IMR-90 (cell line): ENCODE measurements around the gene OR4K17. TPM values are rescaled to one million over a fixed set of nuclear protein-coding genes. Genes with fewer than 3 reads are reported as not detected.

Experiments used
- ATAC-seq: fragments of 200-7000 bp; cut with Tn5 transposase; 2 replicates; pipeline ENCODE4 v1.9.1; 2020; ENCODE audit warnings: low read depth, mild to moderate bottlenecking, moderate library complexity
- BruUV-seq: library from RNA; stranded (reverse); fragments of 400-500 nt; replicated peaks from 2 replicates; lab custom pipeline; 2021; lab: Mats Ljungman, UMichigan
- CTCF ChIA-PET: fragments of 300-600 bp; formaldehyde crosslinking; extraction: SDS; loops from one replicate; lab custom pipeline; 2021; ENCODE audit warnings: antibody characterized with exemption; lab: Yijun Ruan, JAX
- POLR2A ChIA-PET: fragments of 300-600 bp; sonication (Branson Sonifier 250); formaldehyde crosslinking; loops from one replicate; lab custom pipeline; 2022; ENCODE audit warnings: antibody characterized with exemption; ENCODE audit not compliant: unreplicated experiment; lab: Charles Lee
- DNase-seq: peaks from one replicate; pipeline ENCODE4 v3.0.0; 2013
- H2AFZ ChIP-seq: replicated peaks from 2 replicates; pipeline ENCODE3; 2013; ENCODE audit warnings: low read length, mild to moderate bottlenecking; ENCODE audit not compliant: poor library complexity
- H2AK5ac ChIP-seq: 2 replicates; pipeline ENCODE4 v1.6.1; 2013; ENCODE audit warnings: low read depth, low read length, inconsistent platforms
- H2AK9ac ChIP-seq: replicated peaks from 2 replicates; pipeline ENCODE3; 2013; ENCODE audit warnings: mild to moderate bottlenecking, low read depth, low read length, moderate library complexity; ENCODE audit not compliant: poor library complexity
- H2BK120ac ChIP-seq: 2 replicates; pipeline ENCODE4 v1.6.1; 2013; ENCODE audit warnings: low read depth, low read length, inconsistent platforms
- H2BK15ac ChIP-seq: 3 replicates; pipeline ENCODE4 v1.6.1; 2013; ENCODE audit warnings: low read depth, low read length, inconsistent platforms
- H2BK20ac ChIP-seq: 2 replicates; pipeline ENCODE4 v1.6.1; 2013; ENCODE audit warnings: low read depth, mild to moderate bottlenecking, inconsistent platforms, low read length, moderate library complexity
- H2BK5ac ChIP-seq: 2 replicates; pipeline ENCODE4 v1.6.1; 2013; ENCODE audit warnings: mild to moderate bottlenecking, low read depth, low read length, inconsistent platforms; ENCODE audit not compliant: poor library complexity, severe bottlenecking
- H3K14ac ChIP-seq: replicated peaks from 2 replicates; pipeline ENCODE4 v1.6.1; 2013; ENCODE audit warnings: low read depth, low read length, inconsistent platforms
- H3K18ac ChIP-seq: 2 replicates; pipeline ENCODE4 v1.6.1; 2013; ENCODE audit warnings: low read depth, low read length, control low read depth
- H3K23ac ChIP-seq: 2 replicates; pipeline ENCODE4 v1.6.1; 2013; ENCODE audit warnings: low read depth, low read length, inconsistent platforms
- H3K27ac ChIP-seq: 2 replicates; pipeline ENCODE4 v1.5.1; 2013; ENCODE audit warnings: mild to moderate bottlenecking, control low read depth, low read length; ENCODE audit not compliant: insufficient read depth
- H3K27me3 ChIP-seq: 2 replicates; pipeline ENCODE4 v1.6.1; 2013; ENCODE audit warnings: low read length; ENCODE audit not compliant: control insufficient read depth, insufficient read depth
- H3K36me3 ChIP-seq: 2 replicates; pipeline ENCODE4 v1.6.1; 2013; ENCODE audit warnings: low read length, mixed read lengths; ENCODE audit not compliant: control insufficient read depth, insufficient read depth
- H3K4ac ChIP-seq: 2 replicates; pipeline ENCODE4 v1.6.1; 2013; ENCODE audit warnings: low read depth, low read length, inconsistent platforms
- H3K4me1 ChIP-seq: 2 replicates; pipeline ENCODE4 v1.6.1; 2013; ENCODE audit warnings: low read length, mixed read lengths; ENCODE audit not compliant: control insufficient read depth, insufficient read depth
- H3K4me2 ChIP-seq: 2 replicates; pipeline ENCODE4 v1.6.1; 2013; ENCODE audit warnings: low read depth, mild to moderate bottlenecking, control low read depth, low read length, moderate library complexity
- H3K4me3 ChIP-seq: 2 replicates; pipeline ENCODE4 v1.5.1; 2013; ENCODE audit warnings: low read depth, mild to moderate bottlenecking, control low read depth, low read length, moderate library complexity; ENCODE audit not compliant: insufficient read depth
- H3K56ac ChIP-seq: 2 replicates; pipeline ENCODE4 v1.6.1; 2013; ENCODE audit warnings: low read length, inconsistent platforms; ENCODE audit not compliant: insufficient read depth; ENCODE audit errors: extremely low read depth
- H3K79me1 ChIP-seq, 2 experiments: 2 replicates each; pipeline ENCODE4 v1.6.1; 2013; ENCODE audit warnings: low read length in 2 of 2, inconsistent platforms in 1 of 2, low read depth in 1 of 2
- H3K9ac ChIP-seq: 2 replicates; pipeline ENCODE4 v1.6.1; 2013; ENCODE audit warnings: low read depth, low read length, control low read depth
- H3K9me1 ChIP-seq: 2 replicates; pipeline ENCODE4 v1.6.1; 2013; ENCODE audit warnings: low read length, inconsistent platforms; ENCODE audit not compliant: insufficient read depth
- H3K9me3 ChIP-seq: 2 replicates; pipeline ENCODE4 v1.6.1; 2013; ENCODE audit warnings: low read length; ENCODE audit not compliant: control insufficient read depth, insufficient read depth
- H4K20me1 ChIP-seq: 2 replicates; pipeline ENCODE4 v1.6.1; 2013; ENCODE audit warnings: low read length, inconsistent platforms; ENCODE audit not compliant: insufficient read depth
- H4K5ac ChIP-seq: 2 replicates; pipeline ENCODE4 v1.6.1; 2013; ENCODE audit warnings: mild to moderate bottlenecking, low read depth, low read length, control low read depth
- H4K8ac ChIP-seq, 2 experiments: 2 replicates each; pipeline ENCODE4 v1.6.1; 2013; ENCODE audit warnings: low read depth in 2 of 2, low read length in 2 of 2, control low read depth in 1 of 2, inconsistent platforms in 1 of 2
- H4K91ac ChIP-seq: 2 replicates; pipeline ENCODE4 v1.6.1; 2013; ENCODE audit warnings: low read depth, low read length, inconsistent platforms; ENCODE audit not compliant: insufficient read depth
- BHLHE40 ChIP-seq: fragments of 150-350 bp; IDR thresholded peaks from 2 replicates; pipeline ENCODE4 v1.6.1; 2016; ENCODE audit warnings: mild to moderate bottlenecking, low read depth, low read length
- CEBPB ChIP-seq: IDR thresholded peaks from 2 replicates; pipeline ENCODE4 v1.6.1; 2012; ENCODE audit warnings: low read depth, low read length, improper control_type of control experiment
- CTCF ChIP-seq: conservative IDR thresholded peaks from 2 replicates; pipeline ENCODE4 v1.5.1; 2012; ENCODE audit warnings: mild to moderate bottlenecking, low read depth, low read length, improper control_type of control experiment
- FOS ChIP-seq: fragments of 150-350 bp; IDR thresholded peaks from 2 replicates; pipeline ENCODE4 v1.6.1; 2016; ENCODE audit warnings: low read depth, low read length
- MAZ ChIP-seq: IDR thresholded peaks from 2 replicates; pipeline ENCODE4 v1.6.1; 2012; ENCODE audit warnings: low read depth, mild to moderate bottlenecking, low read length, improper control_type of control experiment, moderate library complexity, borderline replicate concordance
- POLR2A ChIP-seq: IDR thresholded peaks from 2 replicates; pipeline ENCODE4 v1.6.1; 2012; ENCODE audit warnings: mild to moderate bottlenecking, low read depth, low read length
- RAD21 ChIP-seq: IDR thresholded peaks from 2 replicates; pipeline ENCODE4 v1.6.1; 2012; ENCODE audit warnings: low read length, improper control_type of control experiment
- RCOR1 ChIP-seq: IDR thresholded peaks from 2 replicates; pipeline ENCODE4 v1.6.1; 2012; ENCODE audit warnings: mild to moderate bottlenecking, low read length, improper control_type of control experiment; ENCODE audit not compliant: insufficient replicate concordance
- RFX5 ChIP-seq: IDR thresholded peaks from 2 replicates; pipeline ENCODE4 v1.8.0; 2012; ENCODE audit warnings: low read depth, mild to moderate bottlenecking, low read length, moderate library complexity
- SMC3 ChIP-seq: fragments of 150-350 bp; IDR thresholded peaks from 2 replicates; pipeline ENCODE4 v1.6.1; 2016; ENCODE audit warnings: low read depth, mild to moderate bottlenecking, antibody characterized with exemption, low read length, moderate library complexity
- dilution Hi-C: fragments of 300-500 bp; cut with HindIII; formaldehyde crosslinking; loops from one replicate; pipeline ENCODE4 v1.14.3; 2018; ENCODE audit warnings: low sequenced_read_pairs; ENCODE audit not compliant: unreplicated experiment
- in situ Hi-C: fragments of 300-500 bp; cut with MboI; formaldehyde crosslinking; loops from 3 replicates; pipeline ENCODE4 v1.14.3; 2019; ENCODE audit warnings: low sequenced_read_pairs, inconsistent platforms, mixed read lengths
- intact Hi-C: fragments of 100-400 bp; cut with micrococcal nuclease; formaldehyde crosslinking; loops from 2 replicates; pipeline ENCODE4 v1.10.0; 2022
- polyA plus RNA-seq, 3 experiments: library from polyadenylated mRNA; depleted of rRNA; stranded (reverse); fragments of >200 nt; gene quantifications; 2 replicates each; pipeline ENCODE4 v1.2.3, GENCODE V29; 2012; ENCODE audit warnings: low replicate concordance in 1 of 3
- total RNA-seq: library from RNA; depleted of rRNA; stranded (reverse); fragments of >200 nt; gene quantifications from 2 replicates; pipeline ENCODE4 v1.2.3, GENCODE V29; 2012
- TF ChIP-seq, protein P1 (sequence below): fragments of 150-350 bp; IDR thresholded peaks from 2 replicates; pipeline ENCODE4 v1.6.1; 2017; ENCODE audit warnings: mild to moderate bottlenecking, antibody characterized with exemption, low read length, low read depth

OR4K17 gene
- total and polyA plus RNA-seq, 2 of the 4 experiments (the other 2 are of a cell fraction) = not detected

GRCh38 chr14:20164462-20164861 lies 53.9 kb downstream of the OR4K17 start:
- Histone ChIP-seq H3K79me1 (no peaks in the 10 kb centered on the region), H4K5ac (no peak overlapping the region), H3K9me3 (peaks cover 8% of the 10 kb centered on the region), H2BK20ac (no peak overlapping the region), H3K27me3 (no peaks in the 10 kb centered on the region), H3K18ac (no peak overlapping the region), H4K8ac (no peak overlapping the region), H3K4ac (no peak overlapping the region), H3K36me3 (no peaks in the 10 kb centered on the region), H2BK120ac (no peak overlapping the region), H2AK5ac (no peak overlapping the region), H2AFZ (no peak overlapping the region), H3K27ac (no peak overlapping the region), H3K4me2 (no peak overlapping the region), H4K91ac (no peak overlapping the region), H2BK15ac (no peak overlapping the region), H3K9me1 (no peaks in the 10 kb centered on the region), H3K23ac (no peak overlapping the region), H3K4me3 (no peak overlapping the region), H3K9ac (no peak overlapping the region), H3K4me1 (no peaks in the 10 kb centered on the region), H2BK5ac (no peak overlapping the region), H4K20me1 (no peaks in the 10 kb centered on the region), H3K56ac (no peak overlapping the region), H2AK9ac (no peak overlapping the region), H3K14ac (no peak overlapping the region)
- TF ChIP-seq CTCF = no peak
- no peak for TF ChIP-seq FOS
- no peak for TF ChIP-seq RFX5
- no peak for TF ChIP-seq POLR2A
- TF ChIP-seq RCOR1 = no peak
- TF ChIP-seq CEBPB = no peak
- TF ChIP-seq, protein P1, sequence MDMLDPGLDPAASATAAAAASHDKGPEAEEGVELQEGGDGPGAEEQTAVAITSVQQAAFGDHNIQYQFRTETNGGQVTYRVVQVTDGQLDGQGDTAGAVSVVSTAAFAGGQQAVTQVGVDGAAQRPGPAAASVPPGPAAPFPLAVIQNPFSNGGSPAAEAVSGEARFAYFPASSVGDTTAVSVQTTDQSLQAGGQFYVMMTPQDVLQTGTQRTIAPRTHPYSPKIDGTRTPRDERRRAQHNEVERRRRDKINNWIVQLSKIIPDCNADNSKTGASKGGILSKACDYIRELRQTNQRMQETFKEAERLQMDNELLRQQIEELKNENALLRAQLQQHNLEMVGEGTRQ = no peak
- no peak for TF ChIP-seq SMC3
- no peak for TF ChIP-seq MAZ
- no peak for TF ChIP-seq BHLHE40
- TF ChIP-seq RAD21 = no peak
- DNase-seq (no peak), ATAC-seq (no peak)
- dilution Hi-C loops (no loop called here), intact Hi-C loops (no loop called here), in situ Hi-C loops (no loop called here)
- ChIA-PET POLR2A (no interaction called here), CTCF (no interaction called here)
- no TSS peak for BruUV-seq
